NCI-H446 treated with DMSO at 0.1 percent for 48 hours (cell line): ENCODE measurements around the gene UQCC3.
"Not testable (repeated sequence)": the region's sequence is repeated elsewhere in the genome, so short reads cannot be mapped to it uniquely, and the experiment has no call there.

Source experiments
- DNase-seq: peaks from one replicate; lab custom pipeline; 2025; lab: John Stamatoyannopoulos, UW

UQCC3 gene

DNA sequence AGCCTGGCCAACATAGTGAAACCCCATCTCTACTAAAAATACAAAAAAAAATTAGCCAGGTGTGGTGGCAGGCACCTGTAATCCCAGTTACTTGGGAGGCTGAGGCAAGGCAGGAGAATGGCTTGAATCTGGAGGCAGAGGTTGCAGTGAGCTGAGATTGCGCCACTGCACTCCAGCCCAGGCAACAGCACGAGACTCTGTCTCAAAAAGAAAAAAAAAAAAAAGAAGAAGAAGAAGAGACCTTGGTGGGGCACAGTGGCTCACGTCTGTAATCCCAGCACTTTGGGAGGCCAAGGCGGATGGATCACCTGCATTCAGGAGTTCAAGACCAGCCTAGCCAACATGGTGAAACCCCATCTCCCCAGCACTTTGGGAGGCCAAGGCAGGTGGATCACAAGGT lies 32.4 kb downstream of the UQCC3 start:
- DNase-seq: not testable (repeated sequence)

GRCh38 chr11:62705413-62705812 lies 33.9 kb downstream of the UQCC3 start:
- DNase-seq: no peak

GRCh38 chr11:62705880-62706849 lies 34.7 kb downstream of the UQCC3 start:
- peak; percentile 93 for DNase-seq

- no peak for DNase-seq
These were observed 35.4 kb downstream of the UQCC3 start for GRCh38 chr11:62706850-62707247.

DNA sequence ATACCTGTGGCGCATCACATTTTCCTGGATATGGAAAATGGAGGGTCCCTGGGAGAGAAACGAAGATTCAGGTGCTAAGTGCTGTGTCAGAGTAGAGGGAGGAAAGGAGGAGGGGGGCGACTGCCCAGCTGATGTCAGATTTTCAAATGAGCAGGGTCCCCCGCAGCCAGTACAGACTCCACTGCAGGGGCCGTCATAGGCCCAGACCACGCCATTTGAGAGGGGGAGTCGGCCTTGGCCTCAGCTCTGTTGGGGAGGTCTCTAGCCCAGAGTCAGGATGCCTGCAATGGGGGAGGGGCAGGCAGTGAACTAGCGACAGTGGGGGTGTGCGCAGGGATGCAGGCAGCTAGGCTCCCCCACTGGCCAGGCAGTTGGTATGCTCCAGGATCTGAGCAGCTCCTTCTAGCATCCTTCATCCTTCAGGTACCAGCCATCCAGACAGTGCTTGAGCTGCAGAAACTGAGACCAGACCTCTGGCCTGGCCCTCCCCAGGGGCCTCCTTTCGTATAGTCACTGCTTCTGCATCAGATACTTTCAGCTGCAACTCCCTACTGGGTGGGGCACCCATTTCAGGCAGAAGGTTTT lies 35.9 kb downstream of the UQCC3 start, which contains the start of the genes BSCL2 and GNG3:
TSS of gene BSCL2 (minus strand) at position 148 of the 585 bp plus-strand sequence. CDS start 229 bp downstream, outside the sequence.
TSS of gene GNG3 (plus strand) at position 400 of the 585 bp plus-strand sequence. CDS start 620 bp downstream, outside the sequence.
- DNase-seq: no peak

DNA sequence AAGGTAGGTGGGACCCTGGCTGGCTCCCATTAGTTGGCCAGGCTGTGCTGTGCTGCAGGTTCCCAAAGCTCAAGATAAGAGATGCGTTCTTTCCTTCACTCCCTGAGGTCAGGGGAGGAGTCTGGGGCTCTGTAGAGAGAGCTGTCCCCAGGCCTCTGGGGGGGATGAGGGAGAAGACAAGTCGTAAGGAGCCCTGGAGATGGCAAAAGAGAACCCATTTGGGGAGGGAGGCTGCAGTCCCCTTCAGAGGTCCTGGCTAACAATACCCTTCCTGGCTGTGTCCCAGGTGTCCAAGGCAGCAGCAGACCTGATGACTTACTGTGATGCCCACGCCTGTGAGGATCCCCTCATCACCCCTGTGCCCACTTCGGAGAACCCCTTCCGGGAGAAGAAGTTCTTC lies 36.9 kb downstream of the UQCC3 start:
- no peak for DNase-seq

DNA sequence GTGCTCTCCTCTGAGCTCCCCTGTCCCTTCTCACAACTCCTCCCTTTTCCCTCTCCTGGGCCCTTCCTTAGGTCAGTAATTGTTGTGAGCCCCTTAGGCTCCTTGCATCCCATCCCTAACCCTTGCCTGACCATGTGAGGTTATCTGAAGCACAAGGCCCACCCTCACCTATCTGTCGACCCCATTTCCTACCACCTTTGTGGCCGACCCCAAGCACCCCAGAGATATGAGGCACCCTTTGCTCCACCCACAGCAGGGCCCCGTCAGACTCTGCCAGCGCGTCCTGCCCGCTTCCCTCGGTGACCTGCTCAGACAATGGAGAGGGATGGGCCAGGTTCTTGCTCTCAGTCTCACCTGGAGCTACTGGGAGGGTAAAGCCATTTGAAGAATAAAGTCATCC lies 37.3 kb downstream of the UQCC3 start:
- no peak for DNase-seq

DNA sequence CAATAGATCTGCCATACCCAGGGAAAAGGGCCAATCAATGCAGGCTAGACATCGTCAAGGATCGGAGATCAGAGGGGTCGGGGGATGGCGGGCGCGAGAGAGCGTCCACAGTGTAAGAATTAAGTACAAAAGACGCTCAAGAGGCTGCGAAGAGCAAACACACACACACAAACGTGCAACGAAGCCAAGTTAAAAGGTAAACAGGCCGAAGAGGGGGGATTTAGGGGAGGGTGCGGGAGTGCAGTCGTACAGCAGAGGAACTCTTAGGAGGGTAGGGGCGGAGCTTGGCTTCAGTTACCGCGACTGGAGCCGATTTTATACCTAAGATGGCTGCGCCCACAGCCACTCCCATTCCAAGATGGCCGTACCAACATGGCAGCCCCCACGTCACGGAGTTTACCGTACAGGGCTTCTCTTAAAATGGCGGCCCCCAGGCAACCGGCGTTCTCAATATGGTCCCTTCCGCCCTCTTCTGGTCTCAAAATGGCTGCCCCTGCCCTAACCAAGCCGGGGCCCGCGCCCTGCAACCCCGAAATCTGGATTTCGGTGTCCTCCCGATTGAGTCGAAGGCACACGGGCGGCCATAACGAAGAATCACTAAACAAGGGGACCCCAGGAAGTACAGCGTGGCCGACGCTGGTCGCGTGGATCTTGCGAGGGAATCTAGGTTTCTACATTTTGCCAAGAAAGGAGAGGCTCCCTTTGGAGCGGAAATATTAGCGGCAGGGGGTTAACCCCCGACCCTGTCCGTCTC lies 38.0 kb downstream of the UQCC3 start:
- no peak for DNase-seq

DNA sequence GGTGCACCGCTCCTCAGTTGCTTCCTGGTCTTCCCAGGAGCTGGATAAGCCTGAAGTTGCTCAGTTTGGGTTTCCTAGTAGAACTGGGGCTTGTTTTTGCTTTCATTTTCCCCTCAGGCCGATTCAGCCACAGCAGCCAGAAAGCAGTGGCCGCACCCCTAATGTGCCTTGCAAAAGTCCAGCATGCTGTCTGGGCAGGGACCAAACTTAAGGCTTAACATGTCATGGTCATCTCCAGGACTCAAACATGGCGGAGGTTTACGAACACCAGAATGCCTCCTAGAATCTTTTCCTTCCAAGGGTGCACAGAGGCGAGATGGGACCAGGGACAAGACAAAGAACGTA lies 38.5 kb downstream of the UQCC3 start:
- DNase-seq: no peak

DNA sequence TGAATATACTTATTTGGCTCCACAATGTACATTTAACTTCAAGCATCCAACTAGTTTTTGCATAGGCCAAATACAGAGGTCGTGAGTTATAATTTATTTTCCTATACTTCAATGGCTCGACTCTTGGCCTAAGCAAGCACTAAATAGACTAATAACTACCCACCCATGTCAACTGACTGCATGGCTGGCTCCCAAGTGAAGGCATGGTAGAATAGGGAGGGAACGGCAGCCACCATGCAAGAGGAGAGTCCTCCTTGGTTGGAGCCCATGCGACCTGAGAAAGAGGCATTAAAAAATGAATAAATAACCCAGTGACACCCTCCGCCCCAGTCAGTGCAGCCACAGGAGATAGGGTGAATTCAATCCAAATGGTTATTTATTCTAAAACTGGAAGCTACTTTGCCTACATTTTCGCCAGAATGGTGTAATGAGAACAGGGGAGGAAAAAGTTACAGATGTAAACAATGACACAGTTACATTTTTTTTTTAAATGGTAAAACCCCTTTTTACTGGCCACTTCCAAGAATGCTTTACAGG lies 40.9 kb downstream of the UQCC3 start:
- no peak for DNase-seq

DNA sequence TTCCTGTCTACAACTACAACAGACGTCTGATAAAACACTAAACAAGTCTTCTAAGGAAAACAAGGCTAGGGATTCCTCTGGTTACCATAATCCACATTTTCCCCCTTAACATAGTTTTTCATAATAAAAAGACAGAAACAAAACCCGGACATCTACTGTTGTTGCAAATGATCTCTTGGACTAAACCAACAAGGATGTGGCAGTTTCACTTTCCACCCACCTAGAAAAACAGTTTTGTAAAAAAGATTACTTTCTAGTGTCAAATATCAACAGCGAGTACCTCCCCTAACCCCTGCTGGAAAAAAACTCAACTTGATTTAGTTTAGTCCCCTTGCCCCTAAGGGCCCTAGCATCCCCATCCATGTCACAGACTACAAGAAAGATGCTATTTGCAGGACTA lies 41.4 kb downstream of the UQCC3 start:
- no peak for DNase-seq

DNA sequence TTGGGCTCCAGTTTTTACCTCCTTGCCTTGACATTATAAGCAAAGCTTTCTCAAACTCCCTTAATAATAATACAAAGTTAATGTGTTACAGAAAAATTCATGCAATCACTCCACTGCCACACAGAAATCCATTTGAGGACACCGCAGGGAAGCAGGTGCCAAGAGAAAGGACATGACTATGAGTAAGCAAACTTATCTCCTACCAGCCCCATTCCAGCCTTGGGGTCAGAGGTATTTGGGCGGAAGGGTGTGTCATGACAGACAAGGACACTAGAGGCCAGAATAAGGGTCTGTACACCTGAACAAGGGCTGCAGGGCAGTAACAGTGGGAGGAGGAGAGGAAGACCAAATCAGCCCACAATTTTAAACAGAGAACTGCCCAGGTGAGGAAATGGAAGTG lies 41.9 kb downstream of the UQCC3 start:
- DNase-seq: no peak

DNA sequence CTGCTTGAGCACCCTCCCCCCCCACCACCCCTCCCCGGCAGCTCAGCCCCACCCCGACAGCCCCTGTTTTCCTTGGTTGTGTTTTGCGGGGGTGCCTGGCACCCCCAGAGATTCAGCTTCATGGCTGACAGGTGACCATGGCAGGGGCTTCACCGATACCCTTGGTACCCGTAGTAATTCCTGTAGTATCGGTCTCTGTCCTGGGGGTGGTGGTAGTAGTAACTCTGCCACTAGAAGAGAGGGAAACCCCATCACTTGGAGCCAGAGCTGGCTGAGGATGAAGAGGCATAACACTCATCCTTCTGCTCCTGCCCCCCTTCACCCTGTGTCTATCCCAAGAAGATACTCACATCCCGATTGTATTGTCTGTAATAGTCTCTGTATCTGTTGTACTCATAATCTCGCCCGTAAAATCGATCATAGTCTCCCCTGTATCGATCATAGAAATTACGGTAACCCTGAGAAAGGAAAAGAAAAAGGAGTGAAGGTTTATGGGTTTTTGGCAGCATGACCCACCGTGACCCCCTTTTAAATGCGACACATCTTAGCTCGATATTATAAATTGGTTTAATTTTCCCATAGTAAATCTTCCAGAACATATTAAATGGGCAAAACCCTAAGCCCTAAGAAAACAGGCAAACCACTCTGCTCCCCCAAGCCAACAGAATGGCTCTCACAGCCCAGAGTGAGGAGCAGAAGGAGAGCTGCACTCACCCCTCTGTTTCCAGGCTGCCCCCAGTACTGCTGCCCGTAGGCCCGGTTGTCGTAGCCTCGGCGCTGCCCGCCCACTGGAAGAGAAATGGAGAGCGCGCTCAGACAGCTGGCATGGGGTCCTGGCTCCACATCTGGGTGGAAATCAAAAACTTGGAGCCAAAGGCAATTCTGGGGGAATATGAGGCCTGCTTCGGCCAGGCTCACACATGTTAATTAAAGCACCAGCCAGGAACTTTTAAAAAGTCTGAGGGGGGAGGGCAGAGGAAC lies 44.0 kb downstream of the UQCC3 start:
- no peak for DNase-seq

GRCh38 chr11:62716206-62716605 lies 44.7 kb downstream of the UQCC3 start:
- no peak for DNase-seq

DNA sequence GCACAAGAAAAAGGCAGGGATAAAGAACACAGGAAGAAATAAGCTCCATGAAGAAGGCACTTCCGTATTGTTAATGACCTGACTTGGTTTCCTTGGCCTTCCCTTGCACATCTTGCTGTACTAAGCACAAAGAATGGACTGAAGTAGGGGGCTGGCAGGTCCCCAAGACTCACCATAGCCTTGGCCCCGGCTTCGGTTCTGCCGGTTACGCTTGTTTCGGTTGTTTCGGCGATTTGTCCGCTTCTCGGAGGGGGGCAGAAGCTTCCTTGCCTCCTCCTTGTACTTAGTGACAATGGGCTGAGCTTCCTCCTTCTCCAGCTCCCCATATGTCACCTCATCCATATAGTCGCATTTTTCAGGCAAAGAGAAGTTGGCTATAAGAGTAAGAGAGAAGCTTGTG lies 45.3 kb downstream of the UQCC3 start:
- DNase-seq: no peak

DNA sequence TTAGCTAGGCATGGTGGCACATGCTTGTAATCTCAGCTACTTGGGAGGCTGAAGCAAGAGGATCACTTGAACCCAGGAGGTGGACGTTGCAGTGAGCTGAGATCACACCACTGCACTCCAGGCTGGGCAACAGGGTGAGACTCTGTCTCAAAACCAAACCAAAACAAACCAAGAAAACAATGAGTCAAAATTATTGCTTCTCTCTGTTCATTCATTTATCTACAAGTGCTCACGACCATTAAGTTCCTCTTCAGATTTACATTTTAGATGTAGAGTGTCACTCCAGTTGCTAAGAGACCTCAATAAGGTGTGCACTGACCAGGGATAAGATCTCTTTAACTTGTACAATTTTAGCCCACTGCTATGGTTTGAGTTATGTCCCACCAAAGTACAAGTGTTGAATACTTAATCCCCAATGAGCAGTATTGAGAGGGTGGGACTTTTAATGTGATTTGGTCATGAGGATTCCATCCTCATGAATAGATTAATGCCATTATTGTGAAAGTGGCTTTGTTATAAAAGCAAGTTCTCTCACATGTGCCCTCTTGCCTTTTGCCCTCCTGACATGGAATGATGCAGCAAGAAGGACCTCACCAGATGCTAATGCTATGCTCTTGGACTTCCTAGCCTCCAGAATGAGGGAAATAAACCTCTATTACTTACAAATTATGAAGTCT lies 48.0 kb downstream of the UQCC3 start:
- no peak for DNase-seq

- DNase-seq: no peak
These were observed 50.5 kb downstream of the UQCC3 start for GRCh38 chr11:62721994-62722393.
